C4-2B (cell line): ENCODE data around the gene BANF1.

Experiments
- H3K27ac ChIP-seq: fragments of 450-650 bp; 2 replicates; pipeline ENCODE4 v1.5.1; 2017
- ZFX ChIP-seq: fragments of 450-650 bp; IDR thresholded peaks from 2 replicates; pipeline ENCODE4 v1.6.1; 2017
- TF ChIP-seq, protein P1 (sequence below): fragments of 450-650 bp; conservative IDR thresholded peaks from 2 replicates; pipeline ENCODE4 v1.5.1; 2017; ENCODE audit warnings: mild to moderate bottlenecking

The BANF1 gene

DNA sequence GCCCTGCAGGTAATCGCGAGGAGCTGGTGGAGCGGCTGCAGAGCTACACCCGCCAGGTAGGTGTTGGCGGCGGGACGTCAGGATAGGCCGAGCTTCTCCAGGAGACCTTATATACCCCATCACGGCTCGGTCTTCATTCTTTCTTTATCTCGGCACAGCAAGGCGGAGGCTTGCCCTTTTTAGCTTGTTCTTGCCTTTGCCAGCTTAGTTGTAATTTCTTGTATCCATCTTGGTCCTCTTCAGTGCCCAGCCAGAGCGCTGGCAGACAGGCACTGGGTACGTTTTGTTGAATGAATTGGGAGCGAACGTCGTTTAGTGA lies 50.3 kb downstream of the BANF1 start:
- TF ChIP-seq ZFX, result peak; percentile 41; the same call in 1 of the 2 replicates
- TF ChIP-seq, protein P1, sequence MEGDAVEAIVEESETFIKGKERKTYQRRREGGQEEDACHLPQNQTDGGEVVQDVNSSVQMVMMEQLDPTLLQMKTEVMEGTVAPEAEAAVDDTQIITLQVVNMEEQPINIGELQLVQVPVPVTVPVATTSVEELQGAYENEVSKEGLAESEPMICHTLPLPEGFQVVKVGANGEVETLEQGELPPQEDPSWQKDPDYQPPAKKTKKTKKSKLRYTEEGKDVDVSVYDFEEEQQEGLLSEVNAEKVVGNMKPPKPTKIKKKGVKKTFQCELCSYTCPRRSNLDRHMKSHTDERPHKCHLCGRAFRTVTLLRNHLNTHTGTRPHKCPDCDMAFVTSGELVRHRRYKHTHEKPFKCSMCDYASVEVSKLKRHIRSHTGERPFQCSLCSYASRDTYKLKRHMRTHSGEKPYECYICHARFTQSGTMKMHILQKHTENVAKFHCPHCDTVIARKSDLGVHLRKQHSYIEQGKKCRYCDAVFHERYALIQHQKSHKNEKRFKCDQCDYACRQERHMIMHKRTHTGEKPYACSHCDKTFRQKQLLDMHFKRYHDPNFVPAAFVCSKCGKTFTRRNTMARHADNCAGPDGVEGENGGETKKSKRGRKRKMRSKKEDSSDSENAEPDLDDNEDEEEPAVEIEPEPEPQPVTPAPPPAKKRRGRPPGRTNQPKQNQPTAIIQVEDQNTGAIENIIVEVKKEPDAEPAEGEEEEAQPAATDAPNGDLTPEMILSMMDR, result no peak
- H3K27ac ChIP-seq, result peak overlapping the region; percentile 81
